Effector memory CD4-positive, alpha-beta T cell (primary cell): Measurements from ENCODE around the gene KRT40.

ENCODE experiments used
- DNase-seq, 3 donors: peaks; one replicate each; pipeline ENCODE4 v3.0.0-alpha.2; 2020
- H3K27ac ChIP-seq: 2 replicates; pipeline ENCODE4 v1.7.0; 2013; ENCODE audit warnings: mild to moderate bottlenecking, low read length, moderate library complexity; ENCODE audit not compliant: insufficient read depth, poor library complexity, severe bottlenecking
- H3K27me3 ChIP-seq: replicated peaks from 2 replicates; pipeline ENCODE4 v1.7.0; 2013; ENCODE audit warnings: mild to moderate bottlenecking, low read length; ENCODE audit not compliant: insufficient read depth, control insufficient read depth, poor library complexity, severe bottlenecking
- H3K36me3 ChIP-seq: 2 replicates; pipeline ENCODE4 v1.7.0; 2013; ENCODE audit warnings: mild to moderate bottlenecking, low read length, moderate library complexity; ENCODE audit not compliant: control insufficient read depth, insufficient read depth
- H3K4me1 ChIP-seq: 2 replicates; pipeline ENCODE4 v1.7.0; 2013; ENCODE audit warnings: low read length, mild to moderate bottlenecking; ENCODE audit not compliant: control insufficient read depth, insufficient read depth, poor library complexity, severe bottlenecking
- H3K4me3 ChIP-seq: 2 replicates; pipeline ENCODE4 v1.7.0; 2013; ENCODE audit warnings: low read length, low read depth, mild to moderate bottlenecking; ENCODE audit not compliant: insufficient read depth, poor library complexity, severe bottlenecking
- H3K9me3 ChIP-seq: 2 replicates; pipeline ENCODE4 v1.7.0; 2013; ENCODE audit warnings: mild to moderate bottlenecking, low read length, moderate library complexity; ENCODE audit not compliant: control insufficient read depth

KRT40 gene

DNA sequence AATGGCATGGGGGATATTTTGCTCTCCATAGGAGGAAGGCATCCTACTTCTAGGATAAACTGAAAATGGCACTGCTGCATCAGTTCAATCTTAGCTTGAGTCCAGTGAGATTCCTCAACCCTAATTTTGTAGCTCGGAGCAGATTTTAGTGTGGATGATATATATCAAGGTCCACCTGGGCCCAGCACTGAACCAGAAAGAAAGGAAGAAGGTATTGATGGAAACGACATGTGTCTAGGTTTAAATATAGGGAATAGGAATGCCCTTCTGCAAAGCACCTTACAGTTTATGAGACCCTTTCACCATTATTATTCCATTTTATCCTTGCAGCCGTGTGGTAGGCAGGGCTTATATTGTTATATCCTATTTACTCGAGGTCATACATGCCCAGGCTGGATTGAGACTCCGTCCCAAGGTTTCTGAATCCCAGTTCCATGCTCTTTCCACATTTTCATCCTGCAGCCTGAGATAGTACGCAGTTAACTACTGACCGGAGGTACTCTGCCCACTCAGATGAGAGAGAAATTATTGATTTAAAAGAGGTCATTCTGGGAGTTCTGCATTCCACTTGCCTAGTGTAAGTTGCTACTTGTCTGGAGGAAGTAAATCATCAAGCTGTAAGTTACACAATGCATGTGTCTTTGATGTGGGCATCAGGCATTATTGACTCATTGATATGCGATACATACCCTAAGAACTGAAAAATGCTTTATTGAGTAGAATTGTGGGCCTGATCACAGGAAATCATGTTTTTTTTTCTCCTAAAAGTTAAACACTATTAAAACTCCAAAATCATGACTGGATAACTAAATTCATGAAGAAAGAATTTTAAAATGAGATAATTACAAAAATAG lies 27.5 kb downstream of the KRT40 start:
- no peaks in the 10 kb centered on the region for H3K9me3 ChIP-seq
- H3K27ac ChIP-seq: no peak overlapping the region
- no peak overlapping the region for H3K4me3 ChIP-seq
- no peaks in the 10 kb centered on the region for H3K36me3 ChIP-seq
- DNase-seq: no peak
- no peaks in the 10 kb centered on the region for H3K4me1 ChIP-seq
- peaks cover 3% of the 10 kb centered on the region for H3K27me3 ChIP-seq

DNA sequence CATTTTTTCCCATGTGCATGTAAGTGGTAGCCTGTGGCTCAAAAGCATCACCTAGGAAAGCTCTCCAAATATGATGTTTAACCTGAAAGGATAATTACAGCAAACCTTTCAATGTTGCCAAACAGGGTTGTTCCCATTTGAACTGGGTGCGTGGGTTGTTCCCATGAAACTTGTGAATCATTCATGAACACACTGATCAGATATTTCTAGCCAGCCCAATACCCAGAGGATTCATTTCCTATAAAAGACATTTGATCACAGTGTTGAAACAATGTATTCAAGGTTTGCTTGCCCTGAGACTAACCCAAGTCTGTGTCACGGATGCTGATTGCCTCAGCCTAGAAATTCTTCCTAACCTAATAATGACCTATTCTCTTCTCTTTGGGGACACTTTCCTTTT lies 30.2 kb downstream of the KRT40 start:
- Histone ChIP-seq H3K9me3 (no peaks in the 10 kb centered on the region), H3K4me1 (no peaks in the 10 kb centered on the region), H3K27ac (no peak overlapping the region), H3K27me3 (peaks cover 3% of the 10 kb centered on the region), H3K4me3 (no peak overlapping the region), H3K36me3 (no peaks in the 10 kb centered on the region)
- DNase-seq: no peak

DNA sequence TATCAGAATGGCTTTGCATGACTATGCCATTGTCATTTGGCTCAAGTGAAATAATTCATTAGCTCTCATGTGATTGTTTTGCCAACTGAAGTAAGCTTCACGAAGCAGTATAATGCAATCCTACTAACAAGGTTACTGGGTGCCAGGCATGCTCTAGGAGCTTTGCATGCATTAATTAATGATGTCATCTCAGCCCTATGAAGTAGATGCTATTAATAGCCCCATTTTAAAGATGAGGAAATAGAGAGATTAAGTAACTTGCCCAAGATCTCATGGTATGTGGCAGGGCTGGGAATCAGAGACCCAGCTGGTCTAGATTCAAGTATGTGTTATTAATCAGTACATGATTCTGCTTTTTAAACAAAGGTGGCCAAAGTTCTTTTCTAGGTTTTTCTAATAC lies 31.5 kb downstream of the KRT40 start:
- no peak overlapping the region for H3K27ac ChIP-seq
- H3K4me3 ChIP-seq: no peak overlapping the region
- no peaks in the 10 kb centered on the region for H3K9me3 ChIP-seq
- DNase-seq: no peak
- no peaks in the 10 kb centered on the region for H3K36me3 ChIP-seq
- peaks cover 3% of the 10 kb centered on the region for H3K27me3 ChIP-seq
- no peaks in the 10 kb centered on the region for H3K4me1 ChIP-seq

DNA sequence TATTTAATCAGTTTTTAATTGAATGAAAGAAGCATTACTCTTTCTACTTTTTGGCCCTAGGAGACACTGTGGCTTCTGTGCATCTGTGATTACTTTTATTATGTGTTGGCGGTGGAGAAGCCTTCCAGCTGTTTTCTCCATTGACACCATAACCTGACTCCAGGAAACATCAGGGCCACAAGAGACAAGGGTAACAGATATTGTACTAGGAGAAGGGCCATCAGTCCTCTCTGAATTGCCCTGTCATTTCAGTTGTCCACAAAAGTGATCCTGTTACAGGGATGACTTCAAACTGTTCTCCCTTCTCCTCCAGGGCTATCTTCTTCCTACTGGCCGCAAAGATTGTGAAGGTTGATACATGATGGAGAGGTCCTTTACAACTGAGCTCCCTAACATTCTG lies 32.0 kb downstream of the KRT40 start:
- no peak overlapping the region for H3K27ac ChIP-seq

DNA sequence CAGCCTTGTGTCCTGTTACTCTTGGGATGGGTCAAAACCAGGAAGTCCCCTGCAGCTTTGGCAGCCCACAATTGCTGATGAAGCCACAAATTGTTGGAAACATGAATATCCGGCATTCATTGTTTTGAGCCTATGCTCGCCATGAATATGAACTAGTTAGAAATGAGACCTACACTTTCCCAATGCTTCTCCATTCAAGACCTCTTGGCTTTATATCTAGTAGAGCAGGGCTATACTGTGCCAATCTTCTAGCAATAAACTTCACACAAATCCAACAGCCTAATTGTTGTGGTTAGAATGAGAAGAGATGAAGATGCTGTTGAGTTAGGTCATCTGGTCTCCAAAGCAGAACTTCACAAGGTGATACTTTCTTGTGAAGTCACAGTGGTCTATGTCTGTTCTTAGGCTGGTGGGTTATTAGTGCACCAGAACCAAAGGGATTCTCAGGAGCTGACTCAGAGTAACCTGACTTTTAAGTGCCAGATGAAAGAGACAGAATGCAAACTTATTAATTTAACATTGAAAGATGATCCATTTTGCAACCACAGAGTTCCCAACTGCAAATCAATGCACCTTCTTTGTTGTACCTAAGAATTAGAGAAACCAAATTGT lies 33.0 kb downstream of the KRT40 start:
- Histone ChIP-seq H3K27ac (no peak overlapping the region), H3K4me1 (no peaks in the 10 kb centered on the region), H3K9me3 (no peaks in the 10 kb centered on the region), H3K36me3 (no peaks in the 10 kb centered on the region), H3K27me3 (peaks cover 3% of the 10 kb centered on the region), H3K4me3 (no peak overlapping the region)
- no peak for DNase-seq

More for the DNA sequence above, 32.0 kb downstream of the KRT40 start:
- peaks cover 3% of the 10 kb centered on the region for H3K27me3 ChIP-seq
- no peak overlapping the region for H3K4me3 ChIP-seq
- no peaks in the 10 kb centered on the region for H3K36me3 ChIP-seq
- no peak for DNase-seq
- H3K9me3 ChIP-seq: no peaks in the 10 kb centered on the region
- no peaks in the 10 kb centered on the region for H3K4me1 ChIP-seq

DNA sequence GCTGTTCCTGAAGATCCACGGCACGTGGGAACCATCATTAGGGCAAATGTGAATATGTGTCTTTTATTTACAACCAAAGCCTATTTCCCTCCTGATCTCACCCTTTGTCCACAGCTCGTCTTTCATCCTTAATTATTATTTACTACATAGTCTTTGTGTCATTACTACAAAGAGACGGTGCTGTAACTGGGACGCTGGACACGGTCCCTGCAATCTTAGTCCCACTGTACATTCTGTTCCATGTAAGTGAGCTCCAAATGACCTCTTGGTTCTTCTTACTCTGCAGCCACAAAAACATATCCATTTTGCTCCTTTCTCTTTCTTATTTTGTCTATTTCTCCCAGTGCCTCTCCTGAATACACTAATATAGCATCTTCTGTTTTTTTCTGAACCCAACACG lies 34.0 kb downstream of the KRT40 start:
- Histone ChIP-seq H3K4me1 (no peaks in the 10 kb centered on the region), H3K4me3 (no peak overlapping the region), H3K27ac (no peak overlapping the region), H3K9me3 (no peaks in the 10 kb centered on the region), H3K36me3 (no peaks in the 10 kb centered on the region), H3K27me3 (no peaks in the 10 kb centered on the region)
- DNase-seq: no peak

DNA sequence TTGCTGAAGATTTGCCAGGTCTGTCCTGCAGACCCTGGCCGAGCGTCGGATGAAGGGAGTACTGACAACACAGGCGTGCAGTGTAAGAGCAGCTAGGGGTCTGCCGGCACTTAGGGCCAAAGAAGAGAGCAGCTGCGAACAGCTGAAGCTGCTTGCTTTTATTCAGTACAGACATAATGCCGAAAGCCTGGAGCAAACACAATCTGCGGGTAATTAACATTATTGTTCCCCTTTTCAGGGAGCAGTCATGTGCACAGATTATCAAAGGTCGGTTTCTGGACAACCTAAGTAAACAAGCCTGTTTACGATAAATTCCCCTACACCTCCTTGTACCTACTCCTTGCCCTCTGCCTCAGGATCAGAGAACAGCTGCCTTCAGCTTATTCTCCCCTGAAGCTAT lies 34.7 kb downstream of the KRT40 start:
- no peaks in the 10 kb centered on the region for H3K4me1 ChIP-seq
- H3K27me3 ChIP-seq: no peaks in the 10 kb centered on the region
- no peak overlapping the region for H3K27ac ChIP-seq

DNA sequence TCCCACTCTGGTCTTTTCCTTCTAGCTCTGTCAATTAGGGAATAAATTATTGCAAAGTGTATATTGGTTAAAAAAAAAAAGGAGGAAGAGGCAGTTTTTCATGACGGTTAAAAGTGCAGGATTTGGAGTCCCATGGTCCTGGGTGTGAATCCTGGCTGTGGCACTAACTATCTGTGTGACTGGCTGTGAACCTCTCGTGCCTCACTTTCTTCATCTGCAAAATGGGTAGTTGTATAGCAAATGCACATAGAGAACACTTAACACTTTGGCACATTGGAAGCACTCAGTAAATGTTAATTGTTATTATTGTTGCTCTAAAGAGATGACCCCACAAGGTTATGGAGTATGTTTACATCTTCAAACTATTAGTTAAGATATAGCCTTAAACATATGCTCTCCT lies 36.2 kb downstream of the KRT40 start:
- H3K4me3 ChIP-seq: no peak overlapping the region
- no peaks in the 10 kb centered on the region for H3K27me3 ChIP-seq

More for the DNA sequence above, 34.7 kb downstream of the KRT40 start:
- no peak for DNase-seq
- H3K36me3 ChIP-seq: no peaks in the 10 kb centered on the region
- H3K9me3 ChIP-seq: no peaks in the 10 kb centered on the region
- H3K4me3 ChIP-seq: no peak overlapping the region

DNA sequence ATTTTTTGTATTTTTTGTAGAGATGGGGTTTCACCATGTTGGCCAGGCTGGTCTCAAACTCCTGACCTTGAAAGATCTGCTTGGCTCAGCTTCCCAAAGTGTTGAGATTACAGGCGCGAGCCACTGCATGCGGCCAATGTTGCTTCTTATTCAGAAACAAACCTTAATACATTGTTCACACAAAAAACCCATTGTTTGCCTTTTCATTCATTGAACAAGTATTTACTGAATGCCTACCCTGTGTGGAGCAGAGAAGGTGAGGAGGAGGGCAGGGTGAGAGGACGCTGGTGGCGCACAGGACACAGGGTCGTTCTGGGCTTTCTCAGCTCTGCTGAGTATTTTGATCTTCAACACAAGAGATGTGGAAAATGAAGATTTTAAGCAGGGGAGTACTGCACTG lies 38.7 kb downstream of the KRT40 start:
- Histone ChIP-seq H3K27me3 (no peaks in the 10 kb centered on the region), H3K36me3 (no peaks in the 10 kb centered on the region), H3K27ac (no peak overlapping the region), H3K4me1 (no peaks in the 10 kb centered on the region), H3K9me3 (no peaks in the 10 kb centered on the region), H3K4me3 (no peak overlapping the region)
- DNase-seq: no peak

More for the DNA sequence above, 36.2 kb downstream of the KRT40 start:
- H3K27ac ChIP-seq: no peak overlapping the region
- no peak for DNase-seq
- no peaks in the 10 kb centered on the region for H3K4me1 ChIP-seq
- H3K36me3 ChIP-seq: no peaks in the 10 kb centered on the region
- no peaks in the 10 kb centered on the region for H3K9me3 ChIP-seq

DNA sequence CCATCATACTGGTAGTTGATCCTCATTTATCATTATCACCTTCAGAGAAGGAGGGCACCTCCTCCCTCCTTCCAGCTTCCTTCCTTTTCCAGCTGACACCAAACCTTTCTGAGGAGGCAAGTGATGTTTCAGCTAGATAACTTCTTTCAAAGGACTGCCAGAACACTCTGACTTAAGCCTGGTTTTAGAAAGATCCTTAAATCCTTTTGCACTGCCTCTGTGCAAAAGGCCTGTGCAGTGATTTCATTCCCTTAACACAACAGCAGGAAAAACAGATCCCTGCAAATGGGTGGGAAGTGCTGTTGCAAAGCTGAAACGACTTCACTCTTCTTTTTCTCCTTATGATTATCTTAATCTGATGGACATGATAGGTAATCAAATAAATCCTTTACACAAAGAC lies 39.6 kb downstream of the KRT40 start:
- Histone ChIP-seq H3K27me3 (no peaks in the 10 kb centered on the region), H3K4me3 (no peak overlapping the region), H3K36me3 (no peaks in the 10 kb centered on the region), H3K4me1 (no peaks in the 10 kb centered on the region), H3K27ac (no peak overlapping the region), H3K9me3 (no peaks in the 10 kb centered on the region)
- no peak for DNase-seq
